CD4-positive, CD25-positive, alpha-beta regulatory T cell (primary cell): ENCODE results near the gene GALNTL6. TPM values are rescaled to one million over a fixed set of nuclear protein-coding genes. Genes with fewer than 3 reads are reported as not detected.

Experiments
- ATAC-seq, 2 donors: fragments of 150-1000 bp; cut with Tn5 transposase; one replicate each; pipeline ENCODE4 v1.10.0; 2021; ENCODE audit warnings: low read depth in 2 of 2, moderate number of reproducible peaks in 2 of 2, moderate library complexity in 1 of 2
- DNase-seq, 3 donors: peaks; one replicate each; pipeline versions ENCODE4 v3.0.0 to v3.0.0-alpha.2; 2012 to 2022; ENCODE audit warnings: mixed read lengths in 1 of 3
- H3K27ac ChIP-seq: one replicate; pipeline ENCODE4 v1.7.0; 2013; ENCODE audit warnings: mild to moderate bottlenecking, low read length; ENCODE audit not compliant: insufficient read depth, poor library complexity, severe bottlenecking
- H3K27me3 ChIP-seq: one replicate; pipeline ENCODE4 v1.7.0; 2013; ENCODE audit warnings: low read length; ENCODE audit not compliant: control insufficient read depth, insufficient read depth
- H3K36me3 ChIP-seq: one replicate; pipeline ENCODE4 v1.7.0; 2013; ENCODE audit warnings: mild to moderate bottlenecking, low read length, moderate library complexity; ENCODE audit not compliant: control insufficient read depth, insufficient read depth
- H3K4me1 ChIP-seq: 2 replicates; pipeline ENCODE4 v1.7.0; 2013; ENCODE audit warnings: mild to moderate bottlenecking, low read length; ENCODE audit not compliant: insufficient read depth, control insufficient read depth, poor library complexity, severe bottlenecking
- H3K4me3 ChIP-seq: one replicate; pipeline ENCODE4 v1.7.0; 2013; ENCODE audit warnings: low read depth, mild to moderate bottlenecking, low read length, moderate library complexity
- H3K9me3 ChIP-seq, 2 experiments: 1 replicate in 1 of 2; 2 replicates in 1 of 2; pipeline ENCODE4 v1.7.0; 2013; ENCODE audit warnings: low read length in 2 of 2, mild to moderate bottlenecking in 1 of 2, moderate library complexity in 1 of 2; ENCODE audit not compliant: control insufficient read depth in 2 of 2
- H3K27ac Mint-ChIP-seq, 3 donors: one replicate each; pipeline ENCODE4 v1.8.0; 2020 to 2022; ENCODE audit warnings: mild to moderate bottlenecking in 3 of 3, mixed read lengths in 3 of 3, moderate library complexity in 2 of 3
- H3K27me3 Mint-ChIP-seq: one replicate; pipeline ENCODE4 v1.8.0; 2022; ENCODE audit warnings: mild to moderate bottlenecking, mixed read lengths
- H3K36me3 Mint-ChIP-seq: one replicate; pipeline ENCODE4 v1.8.0; 2020; ENCODE audit warnings: mixed read lengths
- H3K4me1 Mint-ChIP-seq, 4 donors: one replicate each; pipeline ENCODE4 v1.8.0; 2020 to 2022; ENCODE audit warnings: mixed read lengths in 4 of 4, mild to moderate bottlenecking in 1 of 4
- H3K4me3 Mint-ChIP-seq, 4 donors: one replicate each; pipeline ENCODE4 v1.8.0; 2020 to 2022; ENCODE audit warnings: mild to moderate bottlenecking in 4 of 4, mixed read lengths in 4 of 4, moderate library complexity in 3 of 4
- H3K9me3 Mint-ChIP-seq, 7 donors: one replicate each; pipeline ENCODE4 v1.8.0; 2020 to 2022; ENCODE audit warnings: mixed read lengths in 7 of 7, mild to moderate bottlenecking in 3 of 7, moderate library complexity in 2 of 7
- polyA plus RNA-seq, 4 donors: library from polyadenylated mRNA; unstranded; fragments of 300-500 nt; fragmentation: Illumina TruSeq; gene quantifications; one replicate each; pipeline ENCODE4 v1.2.3, GENCODE V29; 2021
- total RNA-seq: library from RNA; stranded (reverse); gene quantifications from one replicate; pipeline ENCODE4 v1.2.3, GENCODE V29; 2022

GALNTL6 gene
- total RNA-seq (not detected), polyA plus RNA-seq (not detected)

DNA sequence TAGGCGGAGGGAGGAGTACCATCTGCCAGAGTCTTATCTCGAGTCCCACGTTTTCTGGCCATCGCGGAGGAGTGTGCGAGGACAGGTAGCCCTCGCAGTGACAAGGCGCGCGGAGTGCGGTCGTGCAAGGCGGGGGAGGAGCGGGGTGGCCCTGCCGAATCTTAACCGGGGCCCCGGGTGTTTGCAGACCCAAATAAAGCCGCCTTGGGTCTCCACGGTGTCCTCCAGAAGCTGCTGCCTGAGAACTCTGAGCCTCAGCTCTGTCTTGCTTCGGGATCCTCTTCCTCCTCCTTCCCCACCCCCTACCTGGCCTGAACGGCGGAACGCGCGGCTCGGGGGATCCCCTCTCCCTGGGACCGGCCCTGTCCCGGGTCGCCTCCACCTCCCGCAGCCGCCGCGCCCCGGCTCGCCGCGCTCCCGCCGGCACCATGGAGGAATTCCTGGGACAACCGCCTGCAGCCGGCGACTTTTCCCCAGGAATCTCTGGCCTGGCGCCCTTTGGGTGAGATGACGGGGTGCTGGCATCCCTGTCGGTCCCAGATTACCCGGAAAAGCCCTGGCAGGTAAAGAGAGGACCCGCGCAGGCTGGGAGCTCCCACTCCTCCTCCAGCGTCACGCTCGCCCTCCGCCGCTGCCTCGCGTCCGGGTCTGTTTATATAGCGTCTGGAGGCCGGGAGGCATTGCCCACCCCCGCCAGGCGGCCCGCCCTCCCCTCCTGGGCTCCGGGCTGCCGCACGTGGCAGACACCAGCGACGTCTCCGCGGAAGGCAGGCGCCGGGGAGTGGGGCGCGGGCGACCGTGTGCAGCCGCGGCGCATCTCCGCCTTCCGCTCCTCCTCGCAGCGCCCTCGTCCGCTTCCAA is at the start of gene GALNTL6:
Gene GALNTL6, plus strand, starts transcription at position 740 of the 861 bp plus-strand sequence.
- Histone ChIP-seq H3K4me3 (no peak within 1 kb of the TSS), H3K9me3 (peaks cover 1 to 5% of the 10 kb centered on the region in 2 experiments), H3K36me3 (no peaks in the 10 kb centered on the region), H3K4me1 (no peaks in the 10 kb centered on the region), H3K27me3 (no peaks in the 10 kb centered on the region), H3K27ac (no peak within 1 kb of the TSS)
- Mint-ChIP-seq H3K4me1 (peaks cover 0 to 2% (median 0%) of the 10 kb centered on the region in 4 donors), H3K27ac (no peak within 1 kb of the TSS), H3K27me3 (no peaks in the 10 kb centered on the region), H3K4me3 (no peak within 1 kb of the TSS), H3K9me3 (peaks cover 0 to 5% (median 3%) of the 10 kb centered on the region in 7 donors), H3K36me3 (no peaks in the 10 kb centered on the region)
- no peak for DNase-seq
- no peak for ATAC-seq

DNA sequence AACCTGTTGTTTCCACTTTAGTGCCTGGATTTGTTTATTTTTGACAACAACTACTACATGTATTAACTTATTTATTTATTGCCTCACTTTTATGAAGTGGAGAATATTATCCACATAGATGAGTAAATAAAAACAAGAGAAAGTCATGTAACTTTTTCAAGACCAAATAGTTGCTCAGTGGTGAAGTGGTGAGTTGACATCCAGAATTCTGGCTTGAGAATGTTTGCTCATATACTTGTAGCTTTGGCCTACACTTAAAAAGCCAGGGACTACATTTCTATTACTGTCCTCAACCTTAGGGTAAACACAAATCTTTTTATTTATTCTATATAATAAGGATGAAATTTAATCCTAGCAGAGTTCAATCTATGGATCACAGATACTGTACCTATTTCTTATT is 47.7 kb upstream of the GALNTL6 start:
- Mint-ChIP-seq H3K27me3 (no peaks in the 10 kb centered on the region), H3K4me3 (no peak overlapping the region), H3K36me3 (no peaks in the 10 kb centered on the region), H3K27ac (no peak overlapping the region), H3K4me1 (no peaks in the 10 kb centered on the region), H3K9me3 (peaks cover 4 to 24% (median 8%) of the 10 kb centered on the region in 7 donors)
- Histone ChIP-seq H3K4me1 (no peaks in the 10 kb centered on the region), H3K4me3 (no peak overlapping the region), H3K36me3 (no peaks in the 10 kb centered on the region), H3K27me3 (no peaks in the 10 kb centered on the region), H3K9me3 (no peaks in the 10 kb centered on the region), H3K27ac (no peak overlapping the region)
- DNase-seq (no peak), ATAC-seq (no peak)

DNA sequence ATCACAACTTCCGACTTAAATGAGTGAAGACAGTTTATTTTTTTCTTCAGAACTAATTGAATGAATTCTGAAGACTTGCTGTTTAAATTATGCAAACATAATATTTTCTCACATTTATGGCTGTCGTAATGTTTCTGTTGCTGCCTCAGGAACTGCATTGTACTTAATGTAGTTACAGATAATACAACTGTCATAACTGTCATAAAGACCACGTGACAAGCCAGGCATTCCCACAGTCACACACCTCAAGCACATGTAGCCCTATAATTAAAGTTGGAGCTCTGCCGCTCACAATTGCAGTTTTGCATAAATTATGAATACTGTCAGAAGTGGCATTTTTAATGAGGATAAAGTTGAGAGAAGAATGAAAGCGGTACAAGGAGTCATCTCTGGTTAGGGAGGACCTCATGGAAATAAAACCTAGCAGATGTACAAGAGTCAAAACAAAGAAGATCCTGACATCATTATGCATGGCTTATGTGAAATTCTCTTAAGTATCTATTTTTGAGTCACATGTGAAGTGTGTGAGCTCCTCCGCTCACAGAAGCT is 38.5 kb upstream of the GALNTL6 start:
- Mint-ChIP-seq H3K9me3 (peaks cover 0 to 16% (median 1%) of the 10 kb centered on the region in 7 donors), H3K4me1 (no peaks in the 10 kb centered on the region), H3K4me3 (no peak overlapping the region), H3K27me3 (no peaks in the 10 kb centered on the region), H3K36me3 (no peaks in the 10 kb centered on the region), H3K27ac (no peak overlapping the region)
- ATAC-seq (no peak), DNase-seq (no peak)
- Histone ChIP-seq H3K27me3 (no peaks in the 10 kb centered on the region), H3K4me3 (no peak overlapping the region), H3K9me3 (no peaks in the 10 kb centered on the region), H3K36me3 (no peaks in the 10 kb centered on the region), H3K27ac (no peak overlapping the region), H3K4me1 (no peaks in the 10 kb centered on the region)

DNA sequence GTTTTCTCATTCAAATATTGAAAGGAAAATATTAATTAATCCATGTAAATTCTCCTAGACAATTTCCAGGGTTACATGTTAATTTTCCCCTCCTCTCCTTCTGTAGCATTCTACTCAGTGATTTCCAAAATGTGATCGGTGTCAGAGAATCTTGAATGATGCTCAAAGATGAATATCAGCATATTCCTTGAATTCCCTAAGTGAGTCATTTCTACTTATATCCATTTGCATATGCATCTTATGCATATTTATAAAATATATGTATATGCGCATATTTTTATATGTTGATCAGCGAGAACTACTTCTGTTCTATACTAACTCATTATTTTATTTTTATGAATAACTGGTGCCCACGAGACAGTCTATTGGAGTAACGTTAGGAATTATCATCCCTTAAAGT is 33.9 kb upstream of the GALNTL6 start:
- DNase-seq: no peak
- Mint-ChIP-seq H3K27me3 (no peaks in the 10 kb centered on the region), H3K36me3 (no peaks in the 10 kb centered on the region), H3K4me1 (no peaks in the 10 kb centered on the region), H3K9me3 (peaks cover 0 to 22% (median 5%) of the 10 kb centered on the region in 7 donors), H3K27ac (no peak overlapping the region), H3K4me3 (no peak overlapping the region)
- no peak for ATAC-seq
- H3K4me1 ChIP-seq: no peaks in the 10 kb centered on the region
- no peaks in the 10 kb centered on the region for H3K36me3 ChIP-seq
- no peak overlapping the region for H3K4me3 ChIP-seq
- H3K9me3 ChIP-seq: peaks cover 0 to 7% of the 10 kb centered on the region in 2 experiments
- no peaks in the 10 kb centered on the region for H3K27me3 ChIP-seq
- no peak overlapping the region for H3K27ac ChIP-seq

- Histone ChIP-seq H3K4me3 (no peak overlapping the region), H3K36me3 (no peaks in the 10 kb centered on the region), H3K4me1 (no peaks in the 10 kb centered on the region), H3K9me3 (peaks cover 3 to 7% of the 10 kb centered on the region in 2 experiments), H3K27me3 (no peaks in the 10 kb centered on the region), H3K27ac (no peak overlapping the region)
- H3K36me3 Mint-ChIP-seq: no peaks in the 10 kb centered on the region
- DNase-seq: no peak
- H3K27me3 Mint-ChIP-seq: no peaks in the 10 kb centered on the region
- peaks cover 0 to 16% (median 7%) of the 10 kb centered on the region in 7 donors for H3K9me3 Mint-ChIP-seq
- H3K4me1 Mint-ChIP-seq: peaks cover 0 to 5% (median 0%) of the 10 kb centered on the region in 4 donors
- no peak for ATAC-seq
- no peak overlapping the region for H3K4me3 Mint-ChIP-seq
- H3K27ac Mint-ChIP-seq: no peak overlapping the region
These were observed 27.8 kb upstream of the GALNTL6 start for GRCh38 chr4:171785388-171785787.

- H3K36me3 ChIP-seq: no peaks in the 10 kb centered on the region
- ATAC-seq (no peak), DNase-seq (no peak)
- no peaks in the 10 kb centered on the region for H3K9me3 ChIP-seq
- peaks cover 0 to 8% (median 4%) of the 10 kb centered on the region in 7 donors for H3K9me3 Mint-ChIP-seq
- no peak overlapping the region for H3K27ac Mint-ChIP-seq
- H3K36me3 Mint-ChIP-seq: no peaks in the 10 kb centered on the region
- H3K4me1 ChIP-seq: no peaks in the 10 kb centered on the region
- no peak overlapping the region for H3K27ac ChIP-seq
- peaks cover 0 to 5% (median 0%) of the 10 kb centered on the region in 4 donors for H3K4me1 Mint-ChIP-seq
- H3K4me3 ChIP-seq: no peak overlapping the region
- no peak overlapping the region for H3K4me3 Mint-ChIP-seq
- H3K27me3 Mint-ChIP-seq: no peaks in the 10 kb centered on the region
- no peaks in the 10 kb centered on the region for H3K27me3 ChIP-seq
These were observed 19.5 kb upstream of the GALNTL6 start for GRCh38 chr4:171793723-171794122.

- Histone ChIP-seq H3K36me3 (no peaks in the 10 kb centered on the region), H3K27ac (no peak overlapping the region), H3K4me3 (no peak overlapping the region), H3K27me3 (no peaks in the 10 kb centered on the region), H3K4me1 (no peaks in the 10 kb centered on the region), H3K9me3 (no peaks in the 10 kb centered on the region)
- no peak for DNase-seq
- H3K9me3 Mint-ChIP-seq: peaks cover 0 to 8% (median 4%) of the 10 kb centered on the region in 7 donors
- H3K27ac Mint-ChIP-seq: no peak overlapping the region
- no peak overlapping the region for H3K4me3 Mint-ChIP-seq
- peak in 1 of 2 donors; percentile 31 for ATAC-seq
- no peaks in the 10 kb centered on the region for H3K4me1 Mint-ChIP-seq
- H3K27me3 Mint-ChIP-seq: no peaks in the 10 kb centered on the region
- H3K36me3 Mint-ChIP-seq: no peaks in the 10 kb centered on the region
These were observed 18.7 kb upstream of the GALNTL6 start for GRCh38 chr4:171794528-171794927.
